GM19463 (cell line): ENCODE measurements around the gene MAP3K20.
A peak's percentile ranks its signal among the peaks of the same experiment; 100 is the strongest.
"Not testable (repeated sequence)": the region's sequence is repeated elsewhere in the genome, so short reads cannot be mapped to it uniquely, and the experiment has no call there.

Experiments used
- ATAC-seq: cut with Tn5 transposase; IDR thresholded peaks from one replicate; pipeline ENCODE4 v1.9.1; 2021; ENCODE audit warnings: mild to moderate bottlenecking, moderate library complexity; ENCODE audit not compliant: unreplicated experiment

The MAP3K20 gene

GRCh38 chr2:173075781-173076580, at the start of gene MAP3K20:
Gene MAP3K20 (plus strand): TSS chr2:173075846. CDS start chr2:173091032, 15,186 bp downstream.
- peak; percentile 71 for ATAC-seq

GRCh38 chr2:173026479-173026878, 49.2 kb upstream of the MAP3K20 start:
- ATAC-seq = no peak

GRCh38 chr2:173027181-173028128, 48.2 kb upstream of the MAP3K20 start:
- ATAC-seq = no peak

- no peak for ATAC-seq
These were observed 47.5 kb upstream of the MAP3K20 start for GRCh38 chr2:173028141-173028540.

- no peak for ATAC-seq
These were observed 47.0 kb upstream of the MAP3K20 start for GRCh38 chr2:173028671-173029070.

- no peak for ATAC-seq
These were observed 44.8 kb upstream of the MAP3K20 start for GRCh38 chr2:173030561-173031490.

GRCh38 chr2:173032032-173032431, 43.6 kb upstream of the MAP3K20 start:
- no peak for ATAC-seq

GRCh38 chr2:173033084-173033483, 42.6 kb upstream of the MAP3K20 start:
- ATAC-seq = no peak

GRCh38 chr2:173034143-173034542, 41.5 kb upstream of the MAP3K20 start:
- no peak for ATAC-seq

GRCh38 chr2:173037245-173038120, 38.2 kb upstream of the MAP3K20 start:
- ATAC-seq = no peak

- not testable (repeated sequence) for ATAC-seq
These were observed 37.4 kb upstream of the MAP3K20 start for GRCh38 chr2:173038257-173038656.

- ATAC-seq = no peak
These were observed 34.9 kb upstream of the MAP3K20 start for GRCh38 chr2:173040729-173041128.

- ATAC-seq = peak; percentile 95
These were observed 32.2 kb upstream of the MAP3K20 start for GRCh38 chr2:173043476-173043875.

GRCh38 chr2:173043897-173044519, 31.6 kb upstream of the MAP3K20 start:
- ATAC-seq = no peak

- ATAC-seq = no peak
These were observed 31.0 kb upstream of the MAP3K20 start for GRCh38 chr2:173044686-173045085.

GRCh38 chr2:173045181-173045580, 30.5 kb upstream of the MAP3K20 start:
- ATAC-seq = no peak

- no peak for ATAC-seq
These were observed 27.1 kb upstream of the MAP3K20 start for GRCh38 chr2:173048522-173048896.

- peak; percentile 88 for ATAC-seq
These were observed 26.6 kb upstream of the MAP3K20 start for GRCh38 chr2:173048897-173049661.
